Activated naive CD4-positive, alpha-beta T cell treated with anti-CD3 and anti-CD28 coated beads, Interleukin-2, amount 50 U/mL, for 24 hours (primary cell): ENCODE measurements around the gene ZNF229.
A peak's percentile ranks its signal among the peaks of the same experiment; 100 is the strongest.
"Not testable (repeated sequence)": the region's sequence is repeated elsewhere in the genome, so short reads cannot be mapped to it uniquely, and the experiment has no call there.

ENCODE experiments used
- H3K27ac Mint-ChIP-seq: one replicate; pipeline ENCODE4 v1.8.0; 2021; ENCODE audit warnings: mild to moderate bottlenecking, mixed read lengths
- H3K27me3 Mint-ChIP-seq: one replicate; pipeline ENCODE4 v1.8.0; 2021; ENCODE audit warnings: mixed read lengths
- H3K36me3 Mint-ChIP-seq: one replicate; pipeline ENCODE4 v1.8.0; 2021; ENCODE audit warnings: mixed read lengths
- H3K4me1 Mint-ChIP-seq: one replicate; pipeline ENCODE4 v1.8.0; 2021; ENCODE audit warnings: mixed read lengths
- H3K4me3 Mint-ChIP-seq: one replicate; pipeline ENCODE4 v1.8.0; 2021; ENCODE audit warnings: mild to moderate bottlenecking, mixed read lengths
- H3K9me3 Mint-ChIP-seq: one replicate; pipeline ENCODE4 v1.8.0; 2021; ENCODE audit warnings: mixed read lengths

The ZNF229 gene

GRCh38 chr19:44447916-44448674 is at the start of gene ZNF229:
Gene ZNF229, minus strand, starts transcription at chr19:44448472. Its CDS starts 5,625 bp downstream, at chr19:44442847.
- H3K4me3 Mint-ChIP-seq: peak within 1 kb of the TSS; percentile 93
- H3K9me3 Mint-ChIP-seq: peaks cover 57% of the 10 kb centered on the region
- peaks cover 61% of the 10 kb centered on the region for H3K36me3 Mint-ChIP-seq
- H3K27me3 Mint-ChIP-seq: peaks cover 7% of the 10 kb centered on the region
- H3K27ac Mint-ChIP-seq: peak within 1 kb of the TSS; percentile 17
- peaks cover 11% of the 10 kb centered on the region for H3K4me1 Mint-ChIP-seq

- Mint-ChIP-seq H3K36me3 (peaks cover 71% of the 10 kb centered on the region), H3K4me1 (peaks cover 47% of the 10 kb centered on the region), H3K9me3 (peaks cover 28% of the 10 kb centered on the region), H3K4me3 (no peak overlapping the region), H3K27me3 (no peaks in the 10 kb centered on the region), H3K27ac (no peak overlapping the region)
Measured at GRCh38 chr19:44496711-44497110, 48.4 kb upstream of the ZNF229 start.

- no peak overlapping the region for H3K4me3 Mint-ChIP-seq
- no peaks in the 10 kb centered on the region for H3K4me1 Mint-ChIP-seq
- peaks cover 18% of the 10 kb centered on the region for H3K9me3 Mint-ChIP-seq
- no peaks in the 10 kb centered on the region for H3K27me3 Mint-ChIP-seq
- peaks cover 76% of the 10 kb centered on the region for H3K36me3 Mint-ChIP-seq
- H3K27ac Mint-ChIP-seq: peak overlapping the region; percentile 84
Measured at GRCh38 chr19:44476559-44477408, 28.5 kb upstream of the ZNF229 start.

- Mint-ChIP-seq H3K9me3 (peaks cover 26% of the 10 kb centered on the region), H3K36me3 (peaks cover 46% of the 10 kb centered on the region)
- H3K27me3 Mint-ChIP-seq, H3K4me1 Mint-ChIP-seq, H3K27ac Mint-ChIP-seq, H3K4me3 Mint-ChIP-seq: not testable (repeated sequence)
Measured at GRCh38 chr19:44468730-44469129, 20.5 kb upstream of the ZNF229 start.

GRCh38 chr19:44462600-44463286 is 14.5 kb upstream of the ZNF229 start:
- H3K4me1 Mint-ChIP-seq, H3K27me3 Mint-ChIP-seq, H3K4me3 Mint-ChIP-seq, H3K27ac Mint-ChIP-seq: not testable (repeated sequence)
- peaks cover 22% of the 10 kb centered on the region for H3K36me3 Mint-ChIP-seq
- H3K9me3 Mint-ChIP-seq: peaks cover 43% of the 10 kb centered on the region

- not testable (repeated sequence) for H3K4me3 Mint-ChIP-seq, H3K4me1 Mint-ChIP-seq, H3K27ac Mint-ChIP-seq, H3K27me3 Mint-ChIP-seq
- Mint-ChIP-seq H3K9me3 (peaks cover 44% of the 10 kb centered on the region), H3K36me3 (peaks cover 33% of the 10 kb centered on the region)
Measured at GRCh38 chr19:44456016-44456415, 7.7 kb upstream of the ZNF229 start.

GRCh38 chr19:44455100-44455499 is 6.8 kb upstream of the ZNF229 start:
- Mint-ChIP-seq H3K27me3 (peaks cover 4% of the 10 kb centered on the region), H3K4me3 (no peak overlapping the region), H3K9me3 (peaks cover 48% of the 10 kb centered on the region), H3K36me3 (peaks cover 36% of the 10 kb centered on the region), H3K4me1 (no peaks in the 10 kb centered on the region), H3K27ac (no peak overlapping the region)

- H3K4me1 Mint-ChIP-seq: peaks cover 11% of the 10 kb centered on the region
- no peak overlapping the region for H3K4me3 Mint-ChIP-seq
- H3K27me3 Mint-ChIP-seq: peaks cover 6% of the 10 kb centered on the region
- peaks cover 46% of the 10 kb centered on the region for H3K36me3 Mint-ChIP-seq
- no peak overlapping the region for H3K27ac Mint-ChIP-seq
- H3K9me3 Mint-ChIP-seq: peaks cover 47% of the 10 kb centered on the region
Measured at GRCh38 chr19:44452367-44452766, 4.1 kb upstream of the ZNF229 start.

- H3K36me3 Mint-ChIP-seq: peaks cover 47% of the 10 kb centered on the region
- H3K4me3 Mint-ChIP-seq: no peak overlapping the region
- H3K4me1 Mint-ChIP-seq: peaks cover 11% of the 10 kb centered on the region
- peaks cover 49% of the 10 kb centered on the region for H3K9me3 Mint-ChIP-seq
- no peak overlapping the region for H3K27ac Mint-ChIP-seq
- H3K27me3 Mint-ChIP-seq: peaks cover 6% of the 10 kb centered on the region
Measured at GRCh38 chr19:44451687-44452086, 3.4 kb upstream of the ZNF229 start.

GRCh38 chr19:44438441-44438840 is 9.8 kb downstream of the ZNF229 start:
- no peaks in the 10 kb centered on the region for H3K27me3 Mint-ChIP-seq
- peaks cover 37% of the 10 kb centered on the region for H3K9me3 Mint-ChIP-seq
- H3K36me3 Mint-ChIP-seq: peaks cover 38% of the 10 kb centered on the region
- no peak overlapping the region for H3K27ac Mint-ChIP-seq
- H3K4me1 Mint-ChIP-seq: no peaks in the 10 kb centered on the region
- no peak overlapping the region for H3K4me3 Mint-ChIP-seq

- Mint-ChIP-seq H3K27me3 (no peaks in the 10 kb centered on the region), H3K27ac (no peak overlapping the region), H3K36me3 (peaks cover 39% of the 10 kb centered on the region), H3K4me3 (no peak overlapping the region), H3K4me1 (no peaks in the 10 kb centered on the region), H3K9me3 (peaks cover 37% of the 10 kb centered on the region)
Measured at GRCh38 chr19:44435441-44435840, 12.8 kb downstream of the ZNF229 start.

GRCh38 chr19:44430956-44431355 is 17.3 kb downstream of the ZNF229 start:
- Mint-ChIP-seq H3K9me3 (peaks cover 47% of the 10 kb centered on the region), H3K36me3 (peaks cover 44% of the 10 kb centered on the region), H3K27ac (no peak overlapping the region), H3K27me3 (no peaks in the 10 kb centered on the region), H3K4me3 (no peak overlapping the region), H3K4me1 (no peaks in the 10 kb centered on the region)

- H3K27me3 Mint-ChIP-seq: not testable (repeated sequence)
- peaks cover 28% of the 10 kb centered on the region for H3K9me3 Mint-ChIP-seq
- H3K36me3 Mint-ChIP-seq: peaks cover 12% of the 10 kb centered on the region
Measured at GRCh38 chr19:44415553-44415952, 32.7 kb downstream of the ZNF229 start.

GRCh38 chr19:44401139-44402115 is 46.8 kb downstream of the ZNF229 start, which contains the start of gene ZNF285:
Gene ZNF285, minus strand, starts transcription at chr19:44401608. Its CDS starts 4,395 bp downstream, at chr19:44397213.
- Mint-ChIP-seq H3K9me3 (peaks cover 16% of the 10 kb centered on the region), H3K27me3 (peaks cover 2% of the 10 kb centered on the region), H3K36me3 (peaks cover 26% of the 10 kb centered on the region), H3K27ac (peak within 1 kb of the TSS; percentile 79), H3K4me1 (peaks cover 13% of the 10 kb centered on the region), H3K4me3 (peak within 1 kb of the TSS; percentile 91)

More at GRCh38 chr19:44415553-44415952, 32.7 kb downstream of the ZNF229 start:
- not testable (repeated sequence) for H3K4me1 Mint-ChIP-seq, H3K4me3 Mint-ChIP-seq, H3K27ac Mint-ChIP-seq
